Esophagus mucosa (tissue), 1 donor: ENCODE results near the gene UBE2I. TPM values are rescaled to one million over a fixed set of nuclear protein-coding genes. Genes with fewer than 3 reads are reported as not detected.

Experiments used
- ATAC-seq: fragments of 200-7000 bp; cut with Tn5 transposase; one replicate; pipeline ENCODE4 v1.9.1; 2020
- total RNA-seq: library from RNA; stranded (reverse); gene quantifications from one replicate; pipeline ENCODE4 v1.2.4, GENCODE V29; 2023
- donor health status: DM: yes; HTN: yes; CAD: no.

UBE2I gene
- total RNA-seq, 1 donor from 2014 or later, result 93.1 TPM

DNA sequence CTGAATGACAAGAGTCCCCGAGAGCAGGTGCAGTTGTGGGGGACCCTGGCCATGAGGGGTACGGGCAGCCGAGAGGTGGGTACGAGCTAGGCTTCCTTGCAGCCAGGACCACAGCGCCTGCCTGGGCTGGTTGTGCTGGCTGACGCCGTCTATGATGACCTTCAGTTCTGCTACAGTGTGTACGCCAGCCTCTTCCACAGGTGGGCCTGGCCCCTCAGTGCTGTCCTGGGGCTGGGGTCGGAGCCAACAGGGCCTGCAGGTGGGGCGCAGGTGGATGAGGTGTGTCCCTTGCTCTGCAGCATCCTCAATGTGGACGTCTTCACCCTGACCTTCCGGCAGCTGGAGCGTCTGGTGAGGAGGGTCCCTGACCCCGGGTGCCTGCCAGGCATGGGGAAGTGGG lies 35.1 kb downstream of the UBE2I start:
- ATAC-seq, result no peak

DNA sequence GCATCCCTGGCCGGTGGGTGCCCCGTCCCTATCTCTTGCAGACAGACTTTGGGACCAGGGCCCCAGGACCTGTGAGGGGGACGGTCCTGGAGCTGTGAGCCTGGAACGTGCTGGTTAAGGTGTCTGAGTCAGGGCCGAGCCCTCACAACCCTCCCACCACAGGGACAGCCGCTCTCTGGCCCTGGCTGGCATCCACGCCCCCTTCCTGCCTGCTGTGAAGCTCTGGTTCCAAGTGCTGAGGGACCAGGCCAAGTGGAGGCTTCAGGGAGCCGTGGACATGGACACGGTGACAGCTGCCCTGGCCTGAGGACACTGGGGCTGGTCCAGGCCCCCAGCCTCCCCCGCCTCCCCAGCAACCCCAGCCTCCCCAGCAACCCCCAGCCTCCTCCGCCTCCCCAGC lies 35.7 kb downstream of the UBE2I start:
- ATAC-seq, result no peak

DNA sequence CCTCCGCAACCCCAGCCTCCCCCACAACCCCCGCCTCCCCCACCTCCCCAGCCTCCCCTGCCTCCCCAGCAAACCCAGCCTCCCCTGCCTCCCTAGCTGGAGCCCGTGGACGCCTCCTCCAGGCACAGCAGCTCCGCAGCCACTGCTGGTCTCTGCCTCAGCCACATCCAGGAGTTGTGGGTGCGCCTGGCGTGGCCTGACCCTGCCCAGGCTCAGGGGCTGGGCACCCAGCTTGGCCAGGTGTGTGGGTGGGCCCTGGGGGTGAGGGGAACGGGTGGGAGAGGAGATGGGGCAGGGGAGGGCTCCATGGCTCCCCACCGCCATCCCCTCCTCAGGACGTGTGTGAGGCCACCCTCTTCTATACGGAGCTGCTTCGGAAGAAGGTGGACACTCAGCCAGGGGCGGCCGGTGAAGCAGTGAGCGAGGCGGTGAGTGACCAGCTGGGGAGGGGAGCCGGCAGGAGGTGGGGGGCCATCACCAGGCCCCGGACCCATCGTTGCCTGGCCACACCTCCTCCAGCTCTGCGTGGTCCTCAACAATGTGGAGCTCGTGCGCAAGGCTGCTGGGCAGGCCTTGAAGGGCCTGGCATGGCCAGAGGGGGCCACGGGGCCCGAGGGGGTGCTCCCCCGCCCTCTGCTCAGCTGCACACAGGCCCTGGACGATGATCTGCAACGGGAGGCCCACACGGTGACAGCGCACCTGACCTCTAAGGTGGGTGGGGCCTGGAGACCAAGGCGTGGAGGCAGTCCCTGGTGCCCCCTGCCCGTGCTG lies 36.4 kb downstream of the UBE2I start:
- no peak for ATAC-seq

- ATAC-seq, result no peak
These were observed 37.2 kb downstream of the UBE2I start for GRCh38 chr16:1346422-1347285.

DNA sequence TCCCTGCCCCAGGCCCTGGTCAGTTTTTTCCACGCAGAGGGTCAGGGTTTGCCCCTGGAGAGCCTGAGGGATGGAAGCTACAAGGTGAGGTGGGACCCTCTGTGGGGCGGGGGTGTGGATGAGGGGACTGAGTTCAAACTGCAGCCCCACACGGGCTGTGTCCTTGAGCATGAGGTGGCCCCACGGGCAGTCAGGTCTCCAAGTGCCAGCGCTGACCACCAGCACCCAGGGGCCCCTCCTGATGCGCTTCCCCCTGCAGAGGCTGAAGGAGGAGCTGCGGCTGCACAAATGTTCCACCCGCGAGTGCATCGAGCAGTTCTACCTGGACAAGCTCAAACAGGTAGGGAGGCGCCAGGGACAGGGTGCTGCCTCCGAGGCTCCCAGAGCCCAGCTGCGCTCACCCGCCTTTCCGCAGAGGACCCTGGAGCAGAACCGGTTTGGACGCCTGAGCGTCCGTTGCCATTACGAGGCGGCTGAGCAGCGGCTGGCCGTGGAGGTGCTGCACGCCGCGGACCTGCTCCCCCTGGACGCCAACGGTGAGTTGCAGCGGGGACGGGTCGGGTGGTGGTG lies 37.9 kb downstream of the UBE2I start:
- peak; percentile 27 for ATAC-seq

- ATAC-seq, result no peak
These were observed 38.5 kb downstream of the UBE2I start for GRCh38 chr16:1347962-1348361.

DNA sequence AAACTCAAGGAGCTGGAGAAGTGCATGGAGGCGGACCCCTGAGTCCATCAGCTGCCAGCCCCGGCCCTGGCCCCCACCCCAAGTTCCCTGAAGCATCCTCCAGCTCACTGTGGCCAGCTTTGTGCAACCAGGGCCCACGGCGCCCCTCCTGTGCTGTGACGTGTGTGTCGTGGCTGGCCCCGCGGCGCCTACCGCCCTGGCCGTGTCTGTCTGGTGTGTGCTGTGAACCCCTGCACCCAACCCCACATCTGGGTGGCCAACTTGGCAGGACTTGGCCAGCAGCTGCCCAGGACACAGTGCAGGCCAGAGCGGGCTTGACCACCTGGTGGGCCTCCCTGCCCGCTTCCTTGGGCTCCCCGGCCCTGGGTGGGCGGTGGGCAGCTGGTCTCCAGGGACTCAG lies 39.0 kb downstream of the UBE2I start:
- no peak for ATAC-seq

GRCh38 chr16:1348926-1349325 lies 39.5 kb downstream of the UBE2I start:
- no peak for ATAC-seq

DNA sequence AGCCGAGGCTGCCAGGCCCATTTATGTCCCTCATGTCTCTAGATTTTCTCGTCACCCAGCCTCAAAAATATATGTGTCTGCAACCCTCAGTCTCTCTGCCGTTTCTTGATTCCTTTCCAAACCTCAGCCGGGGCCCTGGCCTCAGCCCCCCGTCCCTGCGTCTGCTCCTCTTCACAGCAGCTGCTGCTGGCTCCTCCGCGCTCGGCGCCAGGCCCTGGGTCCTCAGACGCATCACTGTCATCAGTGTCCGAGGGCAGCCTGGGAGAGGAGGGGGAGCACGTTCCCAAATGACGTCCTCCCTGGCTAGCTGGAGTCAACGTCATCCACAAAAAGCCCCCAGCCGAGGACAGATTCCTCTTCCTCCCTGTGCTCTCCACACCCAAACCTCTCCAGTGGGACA lies 39.9 kb downstream of the UBE2I start:
- no peak for ATAC-seq

DNA sequence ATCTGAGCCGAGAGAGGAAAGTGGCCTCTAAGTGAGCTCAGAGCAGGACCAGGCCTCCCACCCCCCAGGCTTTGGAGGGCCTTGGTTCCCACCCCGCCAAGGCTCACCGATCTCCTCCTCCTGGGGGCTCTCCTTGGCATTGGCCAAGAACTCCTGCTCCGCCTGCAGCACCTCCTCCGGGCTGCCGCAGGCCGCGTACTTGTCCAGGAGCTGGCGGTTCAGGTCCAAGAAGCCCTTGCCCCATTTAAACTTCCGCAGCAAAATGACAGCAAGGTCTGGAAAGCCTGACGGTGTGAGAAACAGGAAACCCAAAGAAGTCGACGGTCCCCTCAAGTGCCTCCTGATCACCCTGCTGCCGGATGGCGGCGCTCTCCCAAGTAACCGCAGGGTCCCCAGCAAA lies 40.5 kb downstream of the UBE2I start:
- no peak for ATAC-seq

DNA sequence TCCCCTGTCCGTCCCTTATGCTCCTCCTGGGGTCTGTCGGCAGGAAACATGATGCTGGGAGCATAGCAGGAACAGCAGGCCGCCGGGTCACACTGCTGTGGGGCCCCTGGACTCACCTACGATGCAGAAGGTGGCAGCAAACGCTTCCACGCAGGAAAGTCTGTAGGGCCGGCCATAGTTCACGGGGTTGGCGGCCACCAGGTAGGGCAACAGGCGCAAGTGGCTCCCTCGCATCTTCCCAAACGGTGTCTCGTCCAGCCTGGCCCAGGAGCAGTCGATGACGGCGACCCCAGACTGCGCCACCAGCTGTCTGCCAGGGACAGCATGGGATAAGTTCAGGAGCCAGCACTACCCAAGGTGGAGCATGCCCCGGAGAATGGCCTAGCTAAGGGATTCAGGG lies 41.3 kb downstream of the UBE2I start:
- ATAC-seq, result no peak

- ATAC-seq, result peak; percentile 1
These were observed 41.8 kb downstream of the UBE2I start for GRCh38 chr16:1351215-1351581.

DNA sequence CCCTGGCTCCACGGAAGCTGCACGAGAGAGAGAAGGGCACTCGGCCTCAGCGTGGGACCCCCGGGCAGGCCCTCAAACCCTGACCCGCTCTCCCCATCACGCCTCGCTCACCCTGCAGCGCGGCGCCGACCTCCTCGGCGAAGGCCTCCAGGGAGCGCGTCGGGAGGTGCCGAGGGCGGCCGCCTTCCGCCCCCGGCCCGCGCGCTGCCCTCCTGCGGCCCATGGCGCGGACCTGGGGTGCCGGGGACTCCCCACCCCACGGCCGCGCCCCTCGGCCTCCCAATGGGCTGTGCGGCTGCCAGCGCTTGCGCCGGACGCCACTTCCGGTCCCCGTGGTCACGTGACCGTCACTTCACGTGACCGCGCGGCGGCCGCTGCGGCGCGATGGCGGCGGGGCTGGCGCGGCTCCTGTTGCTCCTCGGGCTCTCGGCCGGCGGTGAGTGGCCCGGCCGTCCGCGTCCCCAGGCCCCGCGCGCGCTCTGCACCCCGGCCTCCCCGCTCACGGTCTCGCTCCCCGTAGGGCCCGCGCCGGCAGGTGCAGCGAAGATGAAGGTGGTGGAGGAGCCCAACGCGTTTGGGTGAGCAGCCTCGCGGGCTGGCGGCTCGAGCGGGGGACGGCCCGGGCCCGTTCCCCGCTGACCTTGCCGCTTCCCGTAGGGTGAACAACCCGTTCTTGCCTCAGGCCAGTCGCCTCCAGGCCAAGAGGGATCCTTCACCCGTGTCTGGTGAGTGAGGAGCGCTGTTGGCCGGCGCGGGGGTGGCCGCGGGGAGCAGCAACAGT lies 42.3 kb downstream of the UBE2I start, which contains the start of the genes GNPTG and TSR3:
Gene GNPTG (plus strand): TSS at position 350 of the 781 bp plus-strand sequence. CDS start 35 bp downstream, at position 385.
Gene TSR3 (minus strand): TSS at position 297 of the 781 bp plus-strand sequence. CDS start 74 bp downstream, at position 223.
- peak; percentile 75 for ATAC-seq

DNA sequence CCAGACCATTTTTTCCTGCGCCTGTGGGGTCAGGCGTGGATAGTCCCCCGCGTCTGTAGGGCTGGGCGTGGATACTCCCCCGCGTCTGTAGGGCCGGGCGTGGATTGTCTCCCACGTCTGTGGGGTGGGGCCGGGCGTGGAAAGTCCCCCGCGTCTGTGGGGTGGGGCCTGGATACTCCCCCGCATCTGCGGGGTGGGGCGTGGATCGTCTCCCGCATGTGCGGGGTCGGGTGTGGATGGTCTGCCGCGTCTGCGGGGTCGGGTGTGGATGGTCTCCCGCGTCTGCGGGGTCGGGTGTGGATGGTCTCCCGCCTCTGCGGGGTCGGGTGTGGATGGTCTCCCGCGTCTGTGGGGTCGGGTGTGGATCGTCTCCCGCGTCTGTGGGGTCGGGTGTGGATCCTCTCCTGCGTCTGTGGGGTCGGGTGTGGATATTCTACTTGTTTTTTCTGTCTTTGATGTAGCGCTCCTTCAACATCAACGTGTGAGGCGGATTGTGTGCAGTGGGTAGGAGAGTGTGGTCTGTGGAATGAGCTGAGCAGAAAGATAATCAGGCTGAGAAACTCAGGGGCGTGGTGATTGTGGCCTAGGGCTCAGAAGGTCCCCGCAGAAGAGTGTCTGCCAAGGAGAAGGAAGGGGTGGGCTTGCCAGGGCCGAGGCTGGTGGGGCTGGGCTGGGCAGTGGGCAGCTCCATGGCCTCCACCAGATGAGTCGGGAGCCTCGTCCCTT lies 45.5 kb downstream of the UBE2I start:
- ATAC-seq, result no peak

DNA sequence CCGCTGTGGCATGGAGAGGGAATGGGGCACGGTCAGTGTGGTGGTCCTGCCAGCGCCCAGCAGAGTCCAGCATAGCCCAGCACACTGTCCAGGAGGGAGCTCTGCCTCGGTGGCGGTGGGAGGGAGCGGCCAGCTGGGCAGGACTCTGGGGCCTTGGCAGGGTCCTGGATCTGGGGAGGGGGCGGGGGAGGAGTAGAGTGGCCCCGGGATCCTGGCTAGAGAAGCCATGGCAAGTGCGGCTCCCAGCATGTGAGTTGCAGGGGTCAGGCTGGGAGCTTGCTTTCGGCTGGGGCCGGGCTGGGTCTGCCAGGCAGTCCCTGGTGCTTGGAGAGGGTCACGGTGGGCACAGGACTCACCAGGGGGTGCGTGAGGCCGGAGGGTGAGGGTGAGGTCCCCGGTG lies 46.2 kb downstream of the UBE2I start:
- no peak for ATAC-seq

DNA sequence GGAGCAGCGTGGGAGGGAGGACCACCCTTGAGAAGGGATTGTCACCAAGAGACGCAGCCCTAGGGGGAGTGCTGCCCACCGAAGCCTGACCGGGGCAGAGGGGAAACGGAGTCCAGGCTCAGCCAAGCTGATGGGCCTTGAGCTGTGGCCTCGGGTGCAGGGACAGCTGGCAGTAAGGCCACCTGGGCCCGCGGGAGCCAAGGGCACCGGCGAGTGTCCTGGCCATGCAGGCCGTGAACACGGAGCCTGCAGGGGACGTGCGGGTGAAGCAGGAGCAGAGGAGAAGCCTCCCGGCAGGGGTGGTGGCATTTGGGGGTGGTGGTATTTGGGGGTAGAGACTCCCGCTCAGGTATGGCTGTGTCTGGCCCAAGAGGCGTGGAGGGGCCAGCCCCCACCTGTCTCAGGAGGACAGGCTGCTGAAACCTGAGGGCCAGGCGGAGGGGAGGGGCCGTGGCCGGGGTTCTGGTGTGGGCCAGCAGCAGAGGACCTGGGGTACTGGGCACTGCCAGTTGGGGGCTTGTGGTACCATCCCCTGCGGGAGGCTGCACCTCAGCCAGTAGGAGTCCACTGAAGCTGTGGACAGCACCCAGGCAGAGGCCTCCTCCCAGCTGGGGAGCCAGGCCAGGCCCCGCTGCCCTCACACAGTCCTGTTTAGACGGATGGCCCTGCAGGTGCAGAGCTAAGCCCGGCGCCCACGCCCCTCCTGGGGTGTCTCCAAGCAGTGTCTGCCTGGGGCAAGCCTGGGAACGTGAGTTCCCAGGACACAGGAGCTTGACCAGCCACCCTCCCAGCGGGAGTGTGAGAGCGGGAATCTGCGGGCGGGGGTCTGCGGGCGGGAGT lies 46.8 kb downstream of the UBE2I start:
- ATAC-seq, result no peak

DNA sequence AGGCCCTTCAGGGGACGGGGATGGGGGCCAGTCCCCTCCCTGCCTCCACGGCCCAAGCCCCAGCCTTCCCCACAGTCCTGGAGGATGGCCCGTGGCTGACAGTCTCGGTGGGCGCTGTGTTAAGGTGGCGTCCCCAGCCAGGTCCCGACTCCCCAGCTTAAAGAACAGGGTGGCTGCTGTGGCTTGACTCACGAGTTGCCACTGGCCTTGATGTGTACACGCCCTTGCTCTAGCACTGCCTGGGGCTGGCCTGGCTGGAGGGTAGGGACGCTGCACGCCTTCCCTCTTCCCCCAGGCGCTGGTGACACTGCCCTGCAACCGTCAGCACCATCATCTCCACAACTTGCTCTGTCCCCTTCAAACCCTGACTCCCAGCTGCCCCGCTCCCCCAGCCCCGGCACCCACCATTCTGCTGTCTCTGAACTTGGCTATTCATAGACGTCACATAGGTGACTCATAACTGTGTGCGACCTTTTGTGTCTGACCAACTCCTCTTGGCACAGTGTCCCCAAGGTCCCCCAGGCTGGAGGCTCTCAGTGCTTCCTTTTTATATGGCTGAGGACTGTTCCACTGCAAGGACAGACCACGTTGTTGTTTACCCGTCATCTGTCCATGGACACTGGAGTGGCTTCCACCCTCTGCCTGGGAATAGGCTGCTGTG lies 48.6 kb downstream of the UBE2I start:
- peak; percentile 29 for ATAC-seq

- ATAC-seq, result no peak
These were observed 52.4 kb downstream of the UBE2I start for GRCh38 chr16:1361685-1362360.

- ATAC-seq, result no peak
These were observed 53.4 kb downstream of the UBE2I start for GRCh38 chr16:1362807-1363206.
